ENCODE results near the gene EGFL7. TPM values are rescaled to one million over a fixed set of nuclear protein-coding genes. Genes with fewer than 3 reads are reported as not detected.

Gene EGFL7
- polyA plus RNA-seq, 3 donors = 1.3 to 2.8 (median 2.2) TPM

GRCh38 chr9:136658849-136659535 lies 3.7 kb upstream of the EGFL7 start:
- Histone ChIP-seq H3K27ac (ENCODE audit: low read depth in 1 of 2, low read length in 2 of 2) (no peak overlapping the region), H3K4me1 (ENCODE audit: control insufficient read depth in 1 of 2, insufficient read depth in 2 of 2, low read length in 2 of 2) (peaks cover 21 to 23% of the 10 kb centered on the region in 2 donors), H4K20me1 (ENCODE audit: insufficient read depth, low read length) (no peaks in the 10 kb centered on the region), H2AFZ (ENCODE audit: insufficient read depth, low read depth, low read length, poor library complexity, severe bottlenecking) (no peak overlapping the region), H3K36me3 (replicated peaks in 1 of 2; ENCODE audit: control insufficient read depth in 1 of 2, insufficient read depth in 2 of 2, low read length in 2 of 2) (no peaks in the 10 kb centered on the region), H3K79me2 (ENCODE audit: insufficient read depth, low read length) (no peaks in the 10 kb centered on the region), H3K9ac (ENCODE audit: insufficient read depth, low read length, poor library complexity, severe bottlenecking) (no peak overlapping the region), H3K4me2 (replicated peaks; ENCODE audit: extremely low read depth, low read length, poor library complexity, severe bottlenecking) (no peak overlapping the region), H3K27me3 (ENCODE audit: control insufficient read depth in 2 of 2, insufficient read depth in 2 of 2, low read length in 2 of 2) (peaks cover 55 to 96% of the 10 kb centered on the region in 2 donors), H3K4me3 (replicated peaks in 1 of 3; ENCODE audit: low read depth in 2 of 3, low read length in 3 of 3) (no peak overlapping the region), H3K9me3 (replicated peaks in 1 of 2; ENCODE audit: control insufficient read depth in 1 of 2, insufficient read depth in 1 of 2, low read length in 2 of 2) (peaks cover 0 to 13% of the 10 kb centered on the region in 2 donors)
- Mint-ChIP-seq H3K9me3 (peaks cover 0 to 11% (median 2%) of the 10 kb centered on the region in 7 donors), H3K4me1 (peaks cover 28% of the 10 kb centered on the region), H3K27me3 (ENCODE audit: low read depth in 3 of 3) (peaks cover 76 to 100% (median 95%) of the 10 kb centered on the region in 3 donors), H3K36me3 (peaks cover 0 to 4% of the 10 kb centered on the region in 2 donors), H3K4me3 (peak overlapping the region in 1 of 2 donors; percentile 71), H3K27ac (no peak overlapping the region)
- intact Hi-C loops (cut with micrococcal nuclease) = no loop called here
- DNase-seq = no peak
- WGBS (ENCODE audit: insufficient coverage) = 2% methylated on average over 31 of the region's 37 CpGs
- TF ChIP-seq CTCF (IDR thresholded peaks at IDR 0.05) = no peak

GRCh38 chr9:136659861-136660784 lies 2.6 kb upstream of the EGFL7 start:
- H4K20me1 ChIP-seq (ENCODE audit: insufficient read depth, low read length) = no peaks in the 10 kb centered on the region
- H3K27me3 ChIP-seq (ENCODE audit: control insufficient read depth in 2 of 2, insufficient read depth in 2 of 2, low read length in 2 of 2) = peaks cover 67 to 100% of the 10 kb centered on the region in 2 donors
- peaks cover 84 to 100% (median 96%) of the 10 kb centered on the region in 3 donors for H3K27me3 Mint-ChIP-seq (ENCODE audit: low read depth in 3 of 3)
- no peak overlapping the region for H3K4me2 ChIP-seq (replicated peaks; ENCODE audit: extremely low read depth, low read length, poor library complexity, severe bottlenecking)
- no peaks in the 10 kb centered on the region for H3K36me3 ChIP-seq (replicated peaks in 1 of 2; ENCODE audit: control insufficient read depth in 1 of 2, insufficient read depth in 2 of 2, low read length in 2 of 2)
- H3K9me3 ChIP-seq (replicated peaks in 1 of 2; ENCODE audit: control insufficient read depth in 1 of 2, insufficient read depth in 1 of 2, low read length in 2 of 2) = peaks cover 0 to 13% of the 10 kb centered on the region in 2 donors
- DNase-seq = no peak
- no peak overlapping the region for H3K4me3 ChIP-seq (replicated peaks in 1 of 3; ENCODE audit: low read depth in 2 of 3, low read length in 3 of 3)
- H3K27ac Mint-ChIP-seq = no peak overlapping the region
- peaks cover 23 to 26% of the 10 kb centered on the region in 2 donors for H3K4me1 ChIP-seq (ENCODE audit: control insufficient read depth in 1 of 2, insufficient read depth in 2 of 2, low read length in 2 of 2)
- H3K4me1 Mint-ChIP-seq = peaks cover 32% of the 10 kb centered on the region
- peaks cover 0 to 15% (median 5%) of the 10 kb centered on the region in 7 donors for H3K9me3 Mint-ChIP-seq
- TF ChIP-seq CTCF (IDR thresholded peaks at IDR 0.05) = no peak
- H3K36me3 Mint-ChIP-seq = peaks cover 0 to 4% of the 10 kb centered on the region in 2 donors
- no peak overlapping the region for H3K9ac ChIP-seq (ENCODE audit: insufficient read depth, low read length, poor library complexity, severe bottlenecking)
- 13% methylated on average over 11 of the region's 21 CpGs for WGBS (ENCODE audit: insufficient coverage)
- no peak overlapping the region for H3K27ac ChIP-seq (ENCODE audit: low read depth in 1 of 2, low read length in 2 of 2)
- intact Hi-C loops (cut with micrococcal nuclease) = no loop called here
- H3K4me3 Mint-ChIP-seq = peak overlapping the region in 1 of 2 donors; percentile 42
- H2AFZ ChIP-seq (ENCODE audit: insufficient read depth, low read depth, low read length, poor library complexity, severe bottlenecking) = no peak overlapping the region
- H3K79me2 ChIP-seq (ENCODE audit: insufficient read depth, low read length) = no peaks in the 10 kb centered on the region
